ENCODE results near the gene DDX5.
A peak's percentile ranks its signal among the peaks of the same experiment; 100 is the strongest.

Gene DDX5

DNA sequence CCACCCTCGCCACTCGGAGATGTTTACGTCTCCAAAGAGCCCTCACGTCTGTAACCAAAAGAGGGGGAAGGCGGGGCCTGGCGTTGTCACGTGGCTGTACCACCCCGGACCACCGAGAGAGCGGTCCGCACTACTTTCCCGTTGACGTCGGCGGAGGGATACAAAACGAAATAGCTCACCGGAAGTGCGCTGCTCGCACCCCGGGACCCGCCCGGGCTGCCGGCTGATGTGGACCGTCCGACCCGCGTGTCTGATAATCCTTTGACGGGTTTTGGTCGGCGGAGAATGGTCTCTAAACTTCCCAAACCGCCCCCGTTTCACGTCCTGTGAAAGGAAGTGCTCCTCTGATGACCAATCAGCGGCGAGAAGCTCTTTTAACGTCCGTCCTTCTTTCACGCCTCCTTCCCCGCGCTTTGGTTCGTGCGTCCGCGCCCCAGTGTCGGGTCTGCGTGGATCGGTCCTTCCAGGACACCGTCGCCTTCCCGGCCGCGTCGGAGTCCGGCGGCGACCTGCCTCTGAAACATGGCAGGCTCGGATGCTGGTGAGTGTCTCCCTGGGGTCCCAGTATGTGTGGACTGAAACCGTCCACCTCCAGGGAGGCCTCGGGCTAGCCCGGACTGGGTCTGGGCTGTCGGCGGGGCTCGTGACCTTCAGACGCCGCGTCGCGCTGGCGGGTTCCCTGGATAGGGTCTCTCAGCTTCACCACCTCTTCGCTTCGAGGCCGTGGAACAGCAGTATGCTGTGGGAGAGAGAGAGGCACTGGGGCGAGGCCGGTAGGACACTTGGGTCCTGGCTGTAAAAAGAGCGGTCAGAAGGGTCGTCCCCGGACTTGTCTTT, 705 bp upstream of the DDX5 start, which contains the start of gene CEP95:
Gene CEP95 (plus strand): TSS at position 402 of the 837 bp plus-strand sequence. CDS start 121 bp downstream, at position 523.
- peak; percentile 86 for TF ChIP-seq TAF1 (IDR thresholded peaks at IDR 0.05; ENCODE audit: borderline replicate concordance, low read depth, low read length)
- peak; percentile 78 for TF ChIP-seq POLR2A (IDR thresholded peaks at IDR 0.05; ENCODE audit: low read depth, low read length)
- peak; percentile 73 for TF ChIP-seq POLR2AphosphoS5 (IDR thresholded peaks at IDR 0.05; ENCODE audit: low read depth, low read length)
- FAIRE-seq = peak; percentile 90

DNA sequence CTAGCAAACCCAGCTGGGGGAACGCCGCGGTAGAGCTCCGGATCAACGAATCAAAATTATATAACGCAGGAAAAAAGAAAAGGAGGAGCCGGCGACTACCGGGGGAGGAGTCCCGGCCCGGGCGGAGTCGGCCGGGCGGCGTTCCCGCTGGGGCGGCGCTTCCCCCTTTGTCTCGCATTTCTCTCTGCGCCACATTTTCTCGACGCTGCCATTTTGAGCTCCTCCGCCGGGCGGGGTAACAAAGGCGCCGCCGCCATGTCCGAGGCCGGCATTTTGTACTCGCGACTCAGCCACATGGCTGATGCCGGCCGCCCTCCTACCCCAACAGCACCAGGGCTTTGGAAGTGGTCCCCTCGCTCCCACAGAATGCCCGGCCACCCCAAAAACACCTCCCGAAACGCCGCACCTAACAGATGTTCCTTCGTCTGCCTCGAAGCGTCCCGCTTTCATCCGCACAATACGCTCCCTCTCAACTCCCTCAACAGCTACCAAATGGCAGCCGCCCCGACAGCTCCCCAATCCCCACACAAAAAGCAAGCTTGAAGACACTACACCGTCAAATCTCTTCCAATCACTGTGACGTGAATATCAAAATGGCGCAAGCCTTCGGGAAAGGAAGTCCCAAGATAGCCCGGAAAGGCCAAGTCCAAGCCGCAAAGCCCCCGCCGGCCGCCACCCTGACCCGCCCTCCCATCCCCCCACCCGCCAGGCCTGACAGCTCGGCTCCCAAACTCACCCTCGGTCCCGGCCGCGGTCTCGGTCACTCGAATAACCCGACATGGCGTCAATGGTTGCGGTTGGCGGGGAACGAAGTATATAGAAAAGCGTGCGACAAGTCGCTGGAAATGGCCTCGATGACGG, 519 bp downstream of the DDX5 start:
- DNase-seq (ENCODE audit: insufficient read length) (peak; percentile 65), FAIRE-seq (peak; percentile 56)
- 0 out of 2 replicates have a peak, but pooled peaks have one; percentile 56 for TF ChIP-seq POLR2A (IDR thresholded peaks at IDR 0.05; ENCODE audit: low read depth, low read length)
- TF ChIP-seq POLR2AphosphoS5 (IDR thresholded peaks at IDR 0.05; ENCODE audit: low read depth, low read length) = no peak
- TF ChIP-seq TAF1 (IDR thresholded peaks at IDR 0.05; ENCODE audit: borderline replicate concordance, low read depth, low read length) = peak; percentile 75; the same call in 1 of the 2 replicates

More for the DNA sequence above, 705 bp upstream of the DDX5 start, which contains the start of gene CEP95:
- DNase-seq (ENCODE audit: insufficient read length) = peak; percentile 80

DNA sequence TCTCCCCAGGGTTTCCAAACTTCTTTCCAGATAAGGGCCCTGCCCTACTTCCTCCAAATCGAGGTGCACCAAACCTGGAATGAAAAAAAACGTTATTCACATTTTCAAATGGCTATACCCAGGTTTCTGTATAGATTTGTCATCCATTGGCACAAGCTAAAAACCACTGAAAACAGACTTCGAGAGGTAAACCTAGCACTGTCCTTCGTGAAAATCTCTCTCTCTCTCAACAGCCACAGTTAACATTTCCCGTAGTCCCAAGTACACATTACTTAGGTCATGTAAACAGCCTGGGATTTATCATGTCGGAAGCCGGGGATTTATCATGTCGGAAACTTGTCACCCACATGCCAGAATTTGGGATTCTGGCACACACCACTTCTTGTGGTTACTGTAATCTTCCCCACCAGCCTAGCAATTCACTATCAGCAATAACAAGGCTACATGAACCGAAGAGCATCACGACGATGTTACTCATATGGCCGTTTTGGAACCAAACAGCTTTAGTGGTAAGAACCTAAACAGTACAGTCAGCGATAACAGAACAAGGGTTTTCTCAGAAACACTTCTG, 1.2 kb downstream of the DDX5 start:
- TF ChIP-seq POLR2A (IDR thresholded peaks at IDR 0.05; ENCODE audit: low read depth, low read length) (no peak), TAF1 (IDR thresholded peaks at IDR 0.05; ENCODE audit: borderline replicate concordance, low read depth, low read length) (no peak), POLR2AphosphoS5 (IDR thresholded peaks at IDR 0.05; ENCODE audit: low read depth, low read length) (peak; percentile 74; the same call in 1 of the 2 replicates)
- FAIRE-seq = no peak
- no peak for DNase-seq (ENCODE audit: insufficient read length)

DNA sequence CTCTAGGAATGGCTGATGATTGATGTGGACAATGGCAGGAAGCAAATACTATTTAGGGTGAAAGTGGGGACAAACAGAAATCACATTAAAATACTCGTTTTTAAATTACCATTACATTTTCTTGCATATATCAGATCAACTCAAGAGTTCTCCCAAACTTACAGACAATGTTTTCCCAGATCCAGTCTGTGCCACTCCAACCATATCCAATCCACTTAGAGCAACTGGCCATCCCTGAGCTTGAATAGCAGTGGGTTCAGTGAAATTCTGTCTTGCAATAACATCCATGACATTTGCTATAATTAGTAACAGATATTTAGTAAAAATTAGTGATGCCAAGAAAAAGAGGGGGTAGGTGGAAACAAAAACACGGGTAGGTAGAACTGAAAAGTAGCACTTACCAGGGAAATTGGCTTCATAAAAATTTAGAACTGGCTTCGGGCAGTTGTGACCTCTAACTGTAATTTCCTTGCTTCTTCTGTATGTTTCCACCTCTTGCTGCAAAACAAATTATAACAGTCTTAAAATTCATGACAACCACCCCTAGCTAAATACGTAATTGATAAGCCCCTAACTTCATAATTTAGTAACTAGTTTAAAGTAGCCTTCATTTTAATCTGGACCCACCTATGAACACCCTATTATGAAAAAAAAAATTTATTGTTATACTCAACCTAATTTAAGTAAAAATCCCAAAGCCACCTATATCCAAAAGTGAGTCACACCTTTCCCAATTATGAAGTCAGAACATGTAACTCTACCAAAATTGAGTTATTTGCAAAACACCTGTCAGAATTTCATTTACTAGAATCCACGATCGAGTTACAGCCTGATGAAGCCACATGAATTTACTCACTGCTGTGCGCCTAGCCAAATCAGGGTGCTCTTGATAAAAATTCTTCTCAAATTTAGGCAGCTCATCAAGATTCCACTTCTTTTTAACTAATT, 2.0 kb downstream of the DDX5 start:
- TF ChIP-seq POLR2AphosphoS5 (IDR thresholded peaks at IDR 0.05; ENCODE audit: low read depth, low read length) (no peak), POLR2A (IDR thresholded peaks at IDR 0.05; ENCODE audit: low read depth, low read length) (no peak; the same call in 1 of the 2 replicates), TAF1 (IDR thresholded peaks at IDR 0.05; ENCODE audit: borderline replicate concordance, low read depth, low read length) (no peak)
- no peak for DNase-seq (ENCODE audit: insufficient read length)
- no peak for FAIRE-seq

DNA sequence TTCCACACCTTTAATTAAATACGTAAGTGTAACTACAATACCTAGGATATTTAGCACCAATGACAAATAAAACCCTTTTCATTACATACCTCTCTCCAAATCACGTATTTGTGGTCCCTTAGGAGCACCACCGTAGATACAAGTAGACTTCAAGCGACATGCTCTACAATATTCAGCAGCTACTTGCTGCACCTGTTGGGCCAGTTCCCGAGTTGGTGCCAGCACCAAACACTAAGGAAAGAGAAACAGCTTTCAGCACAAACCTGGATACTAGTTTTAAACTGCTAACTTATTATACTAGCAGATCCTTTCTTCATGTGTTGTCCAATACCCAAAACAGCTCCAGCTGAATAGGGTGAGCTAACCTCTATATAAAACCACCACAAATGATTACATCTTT, 2.7 kb downstream of the DDX5 start:
- no peak for DNase-seq (ENCODE audit: insufficient read length)

GRCh38 chr17:64502809-64503208, 3.3 kb downstream of the DDX5 start:
- TF ChIP-seq POLR2AphosphoS5 (IDR thresholded peaks at IDR 0.05; ENCODE audit: low read depth, low read length) (0 out of 2 replicates have a peak, but pooled peaks have one; percentile 24), TAF1 (IDR thresholded peaks at IDR 0.05; ENCODE audit: borderline replicate concordance, low read depth, low read length) (no peak)
- DNase-seq (ENCODE audit: insufficient read length) (no peak), FAIRE-seq (no peak)

More for the DNA sequence above, 2.7 kb downstream of the DDX5 start:
- no peak for FAIRE-seq
- TF ChIP-seq POLR2AphosphoS5 (IDR thresholded peaks at IDR 0.05; ENCODE audit: low read depth, low read length) = no peak
- TF ChIP-seq TAF1 (IDR thresholded peaks at IDR 0.05; ENCODE audit: borderline replicate concordance, low read depth, low read length) = no peak
- TF ChIP-seq POLR2A (IDR thresholded peaks at IDR 0.05; ENCODE audit: low read depth, low read length) = no peak

DNA sequence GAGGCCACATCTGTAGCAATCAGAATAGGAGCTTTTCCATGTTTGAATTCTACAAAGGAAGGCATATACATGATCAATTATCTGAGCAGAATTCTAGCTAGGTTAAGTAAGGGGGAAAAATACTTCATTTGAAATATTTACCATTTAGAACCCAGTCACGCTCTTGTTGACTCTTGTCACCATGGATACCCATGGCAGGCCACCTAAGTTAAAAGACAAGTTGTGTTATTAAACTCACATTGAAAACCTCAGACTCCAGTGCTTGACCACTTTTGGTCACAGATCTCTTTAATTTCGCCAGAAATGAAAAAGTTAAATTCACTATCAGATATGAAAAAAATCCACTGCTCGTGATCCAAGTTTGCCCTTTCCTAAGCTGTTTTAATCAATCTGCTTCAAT, 4.1 kb downstream of the DDX5 start:
- FAIRE-seq (no peak), DNase-seq (ENCODE audit: insufficient read length) (no peak)
- no peak for TF ChIP-seq POLR2AphosphoS5 (IDR thresholded peaks at IDR 0.05; ENCODE audit: low read depth, low read length)

- DNase-seq (ENCODE audit: insufficient read length) = no peak
- no peak for FAIRE-seq
- TF ChIP-seq TAF1 (IDR thresholded peaks at IDR 0.05; ENCODE audit: borderline replicate concordance, low read depth, low read length) (no peak), POLR2A (IDR thresholded peaks at IDR 0.05; ENCODE audit: low read depth, low read length) (peak; percentile 40; the same call in 1 of the 2 replicates), POLR2AphosphoS5 (IDR thresholded peaks at IDR 0.05; ENCODE audit: low read depth, low read length) (peak; percentile 66)
These were observed 5.0 kb downstream of the DDX5 start for GRCh38 chr17:64500862-64501765.

DNA sequence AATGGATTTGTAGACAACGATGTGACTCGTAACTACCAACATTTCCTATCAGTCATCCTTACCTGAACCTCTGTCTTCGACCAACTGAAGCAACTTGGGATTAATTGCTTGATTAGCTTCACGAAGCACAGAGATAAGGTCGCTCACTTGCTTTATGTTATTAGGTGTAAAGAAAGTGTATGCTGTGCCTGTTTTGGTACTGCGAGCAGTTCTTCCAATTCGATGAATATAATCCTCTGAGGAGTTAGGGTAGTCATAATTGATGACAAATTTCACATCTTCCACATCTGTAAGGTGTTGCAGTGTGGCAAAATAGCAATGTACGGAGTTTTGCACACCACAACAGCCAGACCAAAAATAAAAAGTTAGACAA, 5.6 kb downstream of the DDX5 start:
- DNase-seq (ENCODE audit: insufficient read length) (no peak), FAIRE-seq (no peak)
- TF ChIP-seq TAF1 (IDR thresholded peaks at IDR 0.05; ENCODE audit: borderline replicate concordance, low read depth, low read length) (no peak), POLR2AphosphoS5 (IDR thresholded peaks at IDR 0.05; ENCODE audit: low read depth, low read length) (peak; percentile 40; the same call in 1 of the 2 replicates)
